GM12801 (cell line): Measurements from ENCODE around the gene ZNF717.
"Not testable (repeated sequence)": the region's sequence is repeated elsewhere in the genome, so short reads cannot be mapped to it uniquely, and the experiment has no call there.

Experiments used
- TF ChIP-seq, protein P1 (sequence below): IDR thresholded peaks from one replicate; pipeline ENCODE4 v1.5.1; 2011; ENCODE audit warnings: control low read depth; ENCODE audit not compliant: insufficient read length; ENCODE audit errors: extremely low read depth

Gene ZNF717

DNA sequence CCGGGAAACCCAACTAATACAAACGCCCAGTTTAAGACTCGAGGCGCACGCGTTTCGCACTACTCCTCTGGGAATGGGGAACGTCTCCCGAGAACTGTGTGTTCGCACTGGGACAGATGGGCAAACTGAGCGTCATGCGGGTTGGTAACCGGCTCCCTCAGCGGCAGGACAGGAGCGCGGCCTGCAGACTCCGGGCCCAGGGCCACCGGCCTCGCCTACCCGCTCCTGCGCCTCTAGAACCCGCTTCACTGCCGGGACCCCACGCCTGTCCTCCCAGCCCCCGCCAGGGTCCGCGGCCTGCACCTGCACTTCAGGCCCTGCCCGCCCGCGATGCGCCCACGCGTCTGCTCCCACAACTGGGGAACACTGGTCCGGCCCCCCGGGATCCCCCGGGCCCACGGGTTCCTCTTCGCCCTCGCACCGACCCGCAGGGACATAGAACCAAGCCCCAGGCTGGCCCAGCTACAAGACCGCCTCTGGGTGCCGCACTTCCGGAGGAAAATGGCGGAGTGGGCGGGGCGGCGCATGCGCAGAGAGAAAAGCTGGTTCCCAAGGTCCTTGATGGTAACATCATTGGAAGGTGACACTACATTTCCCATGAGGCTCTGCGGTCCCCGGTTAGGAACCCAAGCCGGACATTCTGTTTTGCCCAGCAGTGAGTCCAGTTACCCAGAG is at the start of gene ZNF717:
Gene ZNF717 (minus strand): TSS at position 469 of the 675 bp plus-strand sequence. CDS start 2,187 bp downstream, outside the sequence.
- TF ChIP-seq, protein P1, sequence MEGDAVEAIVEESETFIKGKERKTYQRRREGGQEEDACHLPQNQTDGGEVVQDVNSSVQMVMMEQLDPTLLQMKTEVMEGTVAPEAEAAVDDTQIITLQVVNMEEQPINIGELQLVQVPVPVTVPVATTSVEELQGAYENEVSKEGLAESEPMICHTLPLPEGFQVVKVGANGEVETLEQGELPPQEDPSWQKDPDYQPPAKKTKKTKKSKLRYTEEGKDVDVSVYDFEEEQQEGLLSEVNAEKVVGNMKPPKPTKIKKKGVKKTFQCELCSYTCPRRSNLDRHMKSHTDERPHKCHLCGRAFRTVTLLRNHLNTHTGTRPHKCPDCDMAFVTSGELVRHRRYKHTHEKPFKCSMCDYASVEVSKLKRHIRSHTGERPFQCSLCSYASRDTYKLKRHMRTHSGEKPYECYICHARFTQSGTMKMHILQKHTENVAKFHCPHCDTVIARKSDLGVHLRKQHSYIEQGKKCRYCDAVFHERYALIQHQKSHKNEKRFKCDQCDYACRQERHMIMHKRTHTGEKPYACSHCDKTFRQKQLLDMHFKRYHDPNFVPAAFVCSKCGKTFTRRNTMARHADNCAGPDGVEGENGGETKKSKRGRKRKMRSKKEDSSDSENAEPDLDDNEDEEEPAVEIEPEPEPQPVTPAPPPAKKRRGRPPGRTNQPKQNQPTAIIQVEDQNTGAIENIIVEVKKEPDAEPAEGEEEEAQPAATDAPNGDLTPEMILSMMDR = not testable (repeated sequence)

DNA sequence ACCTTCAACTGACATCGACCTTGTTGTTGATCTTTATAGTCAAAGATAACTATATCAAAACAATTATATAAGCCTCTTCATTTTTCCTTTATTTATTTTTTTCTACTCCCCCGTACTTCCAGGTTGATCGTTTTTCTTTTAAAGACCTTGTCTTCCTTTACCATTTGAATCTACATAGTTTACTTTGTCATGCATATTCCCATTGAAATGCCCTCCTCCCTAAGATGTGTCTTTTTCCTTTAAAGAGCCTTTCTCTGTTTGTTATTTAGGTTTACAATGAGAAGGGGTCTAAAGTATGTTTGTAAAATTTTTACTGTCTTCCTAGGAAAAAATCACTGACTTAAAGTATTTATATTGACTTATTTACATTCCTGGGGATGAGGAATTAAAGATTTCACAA is 29.4 kb upstream of the ZNF717 start:
- TF ChIP-seq, protein P1 = no peak

DNA sequence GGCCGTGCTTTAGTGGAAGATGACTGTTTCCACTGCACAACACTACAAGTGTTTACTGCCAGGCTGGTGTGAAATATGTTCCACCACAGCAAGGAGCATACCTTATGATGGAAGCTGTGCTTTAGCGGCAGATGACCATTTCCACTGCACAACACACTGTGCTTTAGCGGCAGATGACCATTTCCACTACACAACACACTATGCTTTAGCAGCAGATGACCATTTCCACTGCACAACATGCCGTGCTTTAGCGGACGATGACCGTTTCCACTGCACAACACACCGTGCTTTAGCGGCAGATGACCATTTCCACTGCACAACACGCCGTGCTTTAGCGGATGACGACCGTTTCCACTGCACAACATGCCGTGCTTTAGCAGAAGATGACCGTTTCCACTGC is 2.8 kb downstream of the ZNF717 start:
- TF ChIP-seq, protein P1 = no peak

DNA sequence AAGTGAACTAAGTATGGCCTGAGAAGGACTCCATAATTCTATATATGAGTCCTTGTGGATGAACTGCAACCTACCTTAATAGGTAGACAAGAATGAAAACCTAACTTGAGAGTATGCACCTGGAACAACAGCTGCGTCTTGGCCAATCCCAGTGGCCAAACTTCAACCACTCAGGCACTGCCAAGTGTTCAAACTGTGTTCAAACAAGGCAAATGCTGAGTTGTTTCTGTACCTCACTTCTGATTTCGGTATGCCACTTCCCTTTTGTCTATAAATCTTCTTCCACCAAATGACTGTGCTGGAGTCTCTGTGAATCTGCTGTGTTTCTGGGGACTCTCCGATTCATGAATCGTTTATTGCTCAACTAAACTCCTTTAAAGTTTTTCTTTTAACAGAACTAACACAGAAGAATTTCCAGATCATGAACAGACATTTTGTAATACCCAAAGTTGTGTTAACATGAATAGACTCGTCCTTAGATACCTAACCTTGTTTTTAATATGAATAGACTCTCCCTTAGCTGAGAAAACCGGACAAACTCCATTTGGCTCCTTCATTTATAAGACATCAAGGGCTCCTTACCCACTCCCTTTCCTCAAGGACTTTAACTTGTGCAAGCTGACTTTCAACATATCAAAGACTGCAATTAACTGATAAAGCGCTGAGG is 4.1 kb downstream of the ZNF717 start:
- TF ChIP-seq, protein P1 = no peak

DNA sequence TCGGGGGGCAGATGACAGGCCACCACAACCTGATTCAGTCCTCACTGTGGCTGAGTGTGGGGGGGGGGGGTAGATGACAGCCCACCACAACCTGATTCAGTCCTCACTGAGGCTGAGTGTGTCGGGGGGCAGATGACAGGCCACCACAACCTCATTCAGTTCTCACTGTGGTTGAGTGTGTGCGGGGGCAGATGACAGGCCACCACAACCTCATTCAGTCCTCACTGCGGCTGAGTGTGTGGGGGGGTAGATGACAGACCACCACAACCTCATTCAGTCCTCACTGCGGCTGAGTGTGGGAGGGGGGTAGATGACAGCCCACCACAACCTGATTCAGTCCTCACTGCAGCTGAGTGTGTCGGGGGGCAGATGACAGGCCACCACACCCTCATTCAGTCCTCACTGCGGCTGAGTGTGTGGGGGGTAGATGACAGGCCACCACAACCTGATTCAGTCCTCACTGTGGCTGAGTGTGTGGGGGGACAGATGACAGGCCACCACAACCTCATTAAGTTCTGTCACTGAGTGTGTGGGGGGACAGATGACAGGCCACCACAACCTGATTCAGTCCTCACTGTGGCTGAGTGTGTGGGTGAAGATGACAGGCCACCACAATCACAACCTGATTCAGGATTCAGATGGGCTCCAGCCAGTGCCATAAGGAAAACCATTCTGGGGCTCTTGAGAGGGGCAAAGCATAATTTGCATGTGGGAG is 16.9 kb downstream of the ZNF717 start:
- TF ChIP-seq, protein P1 = no peak

DNA sequence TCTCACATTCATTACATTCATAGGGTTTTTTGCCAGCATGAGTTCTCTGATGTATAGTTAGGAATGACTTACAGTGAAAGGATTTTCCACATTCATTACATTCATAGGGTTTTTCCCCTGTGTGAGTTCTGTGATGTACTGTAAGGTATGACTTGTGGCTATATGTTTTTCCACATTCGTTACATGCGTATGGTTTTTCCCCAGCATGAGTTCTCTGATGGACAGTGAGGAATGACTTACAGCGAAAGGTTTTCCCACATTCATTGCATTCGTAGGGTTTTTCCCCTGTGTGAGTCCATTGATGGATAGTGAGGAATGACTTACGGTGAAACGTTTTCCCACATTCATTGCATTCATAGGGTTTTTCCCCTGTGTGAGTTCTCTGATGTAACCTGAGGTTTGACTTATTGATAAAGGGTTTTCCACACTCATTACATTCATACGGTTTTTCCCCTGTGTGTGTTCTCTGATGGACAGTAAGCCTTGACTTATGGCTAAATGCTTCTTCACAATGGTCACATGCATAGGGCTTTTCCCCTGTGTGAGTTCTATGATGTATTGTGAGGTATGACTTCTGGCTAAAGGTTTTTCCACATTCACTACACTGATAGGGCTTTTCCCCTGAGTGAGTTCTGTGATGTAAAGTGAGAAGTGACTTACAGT is 47.4 kb downstream of the ZNF717 start:
- TF ChIP-seq, protein P1 = no peak

DNA sequence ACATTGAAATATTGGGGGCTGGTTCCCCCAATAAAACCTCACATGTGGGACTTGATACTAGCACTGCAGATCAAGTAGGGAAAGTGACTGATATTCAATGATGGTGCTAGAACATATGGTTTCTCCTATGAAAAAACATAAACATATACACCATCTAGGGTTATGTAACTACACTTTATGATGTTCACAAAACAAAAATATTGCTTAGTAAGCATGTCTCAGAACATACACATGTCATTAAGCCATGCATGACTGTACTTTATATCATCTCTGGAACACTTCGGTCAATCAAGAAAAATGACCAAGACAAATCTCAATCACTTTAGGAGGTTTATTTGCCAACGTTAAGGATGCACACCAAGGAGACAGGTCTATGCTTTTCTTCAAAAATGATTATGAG is 57.4 kb downstream of the ZNF717 start:
- TF ChIP-seq, protein P1 = no peak
